ENCODE data around the gene AFF3.

DNA sequence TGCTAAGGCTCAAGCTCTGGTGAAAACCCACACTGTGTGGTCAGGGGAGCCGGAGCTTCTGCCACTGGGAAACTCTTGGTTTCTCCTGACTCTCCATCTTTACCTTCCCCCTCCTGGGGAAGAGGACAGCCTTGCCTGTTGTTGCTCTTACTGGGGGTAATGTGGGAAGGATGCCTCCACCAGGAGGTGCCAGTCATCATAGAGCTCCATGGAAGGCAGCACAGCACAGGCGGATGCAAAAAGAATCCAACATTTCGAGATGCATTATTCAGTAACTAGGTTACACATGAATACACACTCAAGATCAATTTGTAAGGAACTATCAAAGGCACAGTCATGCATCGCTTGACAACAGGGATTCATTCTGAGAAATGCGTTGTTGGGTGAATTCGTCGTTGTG is 322.6 kb downstream of the AFF3 start:
- TF ChIP-seq, protein P1, sequence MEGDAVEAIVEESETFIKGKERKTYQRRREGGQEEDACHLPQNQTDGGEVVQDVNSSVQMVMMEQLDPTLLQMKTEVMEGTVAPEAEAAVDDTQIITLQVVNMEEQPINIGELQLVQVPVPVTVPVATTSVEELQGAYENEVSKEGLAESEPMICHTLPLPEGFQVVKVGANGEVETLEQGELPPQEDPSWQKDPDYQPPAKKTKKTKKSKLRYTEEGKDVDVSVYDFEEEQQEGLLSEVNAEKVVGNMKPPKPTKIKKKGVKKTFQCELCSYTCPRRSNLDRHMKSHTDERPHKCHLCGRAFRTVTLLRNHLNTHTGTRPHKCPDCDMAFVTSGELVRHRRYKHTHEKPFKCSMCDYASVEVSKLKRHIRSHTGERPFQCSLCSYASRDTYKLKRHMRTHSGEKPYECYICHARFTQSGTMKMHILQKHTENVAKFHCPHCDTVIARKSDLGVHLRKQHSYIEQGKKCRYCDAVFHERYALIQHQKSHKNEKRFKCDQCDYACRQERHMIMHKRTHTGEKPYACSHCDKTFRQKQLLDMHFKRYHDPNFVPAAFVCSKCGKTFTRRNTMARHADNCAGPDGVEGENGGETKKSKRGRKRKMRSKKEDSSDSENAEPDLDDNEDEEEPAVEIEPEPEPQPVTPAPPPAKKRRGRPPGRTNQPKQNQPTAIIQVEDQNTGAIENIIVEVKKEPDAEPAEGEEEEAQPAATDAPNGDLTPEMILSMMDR (optimal IDR thresholded peaks at IDR 0.05 in 1 of 3, IDR thresholded peaks at IDR 0.05 in 1 of 3, conservative IDR thresholded peaks at IDR 0.05 in 1 of 3; ENCODE audit: extremely low read depth in 1 of 3, insufficient read depth in 2 of 3, low read length in 3 of 3), result peak in 1 of 3 experiments; percentile 16
- no peak for TF ChIP-seq EZH2 (IDR thresholded peaks at IDR 0.05; ENCODE audit: low read length)

All from keratinocyte (primary cell).